WERI-Rb-1 (cell line): ENCODE results near the gene PREP.

Experiments used
- DNase-seq: peaks from one replicate; pipeline ENCODE4 v3.0.0-alpha.2; 2020
- H3K27ac ChIP-seq: fragments of 250-450 bp; sonication (Bioruptor Pico); 2 replicates; pipeline ENCODE4 v1.5.1; 2020; ENCODE audit warnings: mild to moderate bottlenecking, moderate library complexity
- H3K27me3 ChIP-seq: fragments of 250-450 bp; sonication (Bioruptor Pico); 2 replicates; pipeline ENCODE4 v1.5.1; 2021; ENCODE audit warnings: mild to moderate bottlenecking, low read depth, moderate library complexity; ENCODE audit not compliant: insufficient read depth, severe bottlenecking
- H3K36me3 ChIP-seq: fragments of 250-450 bp; sonication (Bioruptor Pico); 2 replicates; pipeline ENCODE4 v1.5.1; 2020; ENCODE audit warnings: mild to moderate bottlenecking, moderate library complexity
- H3K4me3 ChIP-seq: 2 replicates; pipeline ENCODE4 v1.5.1; 2011; ENCODE audit warnings: low read depth, mild to moderate bottlenecking, control low read depth, low read length
- H3K9me3 ChIP-seq: fragments of 250-450 bp; sonication (Bioruptor Pico); 2 replicates; pipeline ENCODE4 v1.5.1; 2021; ENCODE audit warnings: mild to moderate bottlenecking, moderate library complexity; ENCODE audit not compliant: severe bottlenecking
- TF ChIP-seq, protein P1 (sequence below): IDR thresholded peaks from 2 replicates; pipeline ENCODE4 v1.5.1; 2011; ENCODE audit warnings: low read depth, mild to moderate bottlenecking, control low read depth, inconsistent platforms, low read length

PREP gene

DNA sequence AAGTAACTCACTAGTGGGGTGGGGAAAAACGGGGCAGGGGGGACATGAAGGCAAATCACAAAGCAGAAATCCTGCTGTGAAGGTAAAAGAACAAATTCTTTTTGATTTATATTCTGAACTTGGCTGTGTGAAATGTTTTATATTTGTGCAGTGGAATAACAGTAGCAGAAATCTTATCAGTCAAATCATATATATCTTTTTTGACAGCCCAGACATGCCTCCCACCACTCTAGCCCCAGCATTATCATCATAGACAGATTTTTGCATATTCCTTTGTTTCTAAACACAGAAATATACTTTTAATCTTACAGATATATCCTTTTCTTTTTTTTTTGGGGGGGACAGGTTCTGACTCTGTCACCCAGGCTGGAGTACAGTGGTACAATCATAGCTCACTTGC is 97.4 kb downstream of the PREP start:
- no peak for DNase-seq
- H3K27ac ChIP-seq, result no peak overlapping the region
- H3K4me3 ChIP-seq, result no peak overlapping the region
- no peaks in the 10 kb centered on the region for H3K9me3 ChIP-seq
- H3K36me3 ChIP-seq, result no peaks in the 10 kb centered on the region
- H3K27me3 ChIP-seq, result no peaks in the 10 kb centered on the region
- TF ChIP-seq, protein P1, sequence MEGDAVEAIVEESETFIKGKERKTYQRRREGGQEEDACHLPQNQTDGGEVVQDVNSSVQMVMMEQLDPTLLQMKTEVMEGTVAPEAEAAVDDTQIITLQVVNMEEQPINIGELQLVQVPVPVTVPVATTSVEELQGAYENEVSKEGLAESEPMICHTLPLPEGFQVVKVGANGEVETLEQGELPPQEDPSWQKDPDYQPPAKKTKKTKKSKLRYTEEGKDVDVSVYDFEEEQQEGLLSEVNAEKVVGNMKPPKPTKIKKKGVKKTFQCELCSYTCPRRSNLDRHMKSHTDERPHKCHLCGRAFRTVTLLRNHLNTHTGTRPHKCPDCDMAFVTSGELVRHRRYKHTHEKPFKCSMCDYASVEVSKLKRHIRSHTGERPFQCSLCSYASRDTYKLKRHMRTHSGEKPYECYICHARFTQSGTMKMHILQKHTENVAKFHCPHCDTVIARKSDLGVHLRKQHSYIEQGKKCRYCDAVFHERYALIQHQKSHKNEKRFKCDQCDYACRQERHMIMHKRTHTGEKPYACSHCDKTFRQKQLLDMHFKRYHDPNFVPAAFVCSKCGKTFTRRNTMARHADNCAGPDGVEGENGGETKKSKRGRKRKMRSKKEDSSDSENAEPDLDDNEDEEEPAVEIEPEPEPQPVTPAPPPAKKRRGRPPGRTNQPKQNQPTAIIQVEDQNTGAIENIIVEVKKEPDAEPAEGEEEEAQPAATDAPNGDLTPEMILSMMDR, result no peak

GRCh38 chr6:105304825-105305224 is 98.1 kb downstream of the PREP start:
- H3K27ac ChIP-seq, result no peak overlapping the region

GRCh38 chr6:105304366-105304765 is 98.5 kb downstream of the PREP start:
- Histone ChIP-seq H3K27me3 (no peaks in the 10 kb centered on the region), H3K4me3 (no peak overlapping the region), H3K36me3 (no peaks in the 10 kb centered on the region), H3K27ac (no peak overlapping the region), H3K9me3 (no peaks in the 10 kb centered on the region)
- no peak for DNase-seq
- TF ChIP-seq, protein P1, result no peak

More at GRCh38 chr6:105304825-105305224, 98.1 kb downstream of the PREP start:
- no peak overlapping the region for H3K4me3 ChIP-seq
- no peaks in the 10 kb centered on the region for H3K36me3 ChIP-seq
- TF ChIP-seq, protein P1, result no peak
- no peaks in the 10 kb centered on the region for H3K9me3 ChIP-seq
- no peaks in the 10 kb centered on the region for H3K27me3 ChIP-seq
- no peak for DNase-seq

- Histone ChIP-seq H3K4me3 (no peak overlapping the region), H3K9me3 (no peaks in the 10 kb centered on the region), H3K27me3 (no peaks in the 10 kb centered on the region), H3K27ac (no peak overlapping the region), H3K36me3 (no peaks in the 10 kb centered on the region)
- TF ChIP-seq, protein P1, result peak; percentile 29; the same call in 1 of the 2 replicates
- no peak for DNase-seq
Observed at GRCh38 chr6:105302617-105303128, 100.2 kb downstream of the PREP start.

DNA sequence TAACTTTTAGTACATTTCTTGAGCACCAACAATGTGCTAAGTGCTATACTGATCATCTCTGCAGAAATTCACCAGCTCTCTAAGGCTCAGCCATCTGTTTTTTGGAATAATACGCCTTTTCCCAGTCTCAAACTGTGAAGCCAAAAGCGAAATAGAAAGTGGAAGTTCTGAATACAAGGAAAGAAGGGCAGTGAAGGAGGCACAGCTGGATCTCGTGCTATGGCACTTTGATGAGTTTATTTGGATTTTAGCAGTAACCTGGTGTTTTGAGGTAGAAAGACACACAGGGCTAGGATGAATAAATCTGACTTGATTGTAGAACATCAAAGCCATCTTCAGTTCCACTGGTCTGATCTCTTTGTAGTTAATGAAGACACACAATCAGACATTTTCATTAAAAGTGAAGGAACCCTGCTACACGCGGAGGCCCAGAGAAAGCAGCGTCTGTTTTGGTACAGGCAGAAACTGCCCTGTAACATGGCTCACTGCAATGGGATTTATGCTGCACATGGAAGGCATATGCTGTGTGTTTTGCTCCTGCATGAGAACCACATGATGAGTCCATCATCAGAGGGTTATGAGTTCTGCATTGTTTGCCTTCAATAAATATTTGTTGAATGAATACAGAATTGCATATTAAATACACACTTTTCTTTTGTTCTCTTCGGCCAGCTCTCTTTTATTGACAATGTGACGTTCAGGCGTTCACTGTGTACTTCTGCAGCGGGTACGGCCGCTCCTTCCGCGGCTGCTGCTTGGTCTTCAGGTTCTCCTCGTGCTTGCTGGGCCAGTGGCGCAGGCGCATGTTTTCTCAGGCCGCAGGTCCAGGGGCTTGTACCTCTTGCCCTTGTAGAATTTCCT is 100.9 kb downstream of the PREP start:
- Histone ChIP-seq H3K27ac (no peak overlapping the region), H3K27me3 (no peaks in the 10 kb centered on the region), H3K36me3 (no peaks in the 10 kb centered on the region), H3K9me3 (no peaks in the 10 kb centered on the region), H3K4me3 (no peak overlapping the region)
- no peak for DNase-seq
- TF ChIP-seq, protein P1, result no peak
